ENCODE data around the gene EGF.

GRCh38 chr4:109990261-109991257 lies 77.9 kb downstream of the EGF start:
- TF ChIP-seq CTCF (conservative IDR thresholded peaks at IDR 0.05 in 1 of 2, IDR thresholded peaks at IDR 0.05 in 1 of 2; ENCODE audit: extremely low read depth in 1 of 2, insufficient read depth in 1 of 2, low read depth in 1 of 2, low read length in 2 of 2) = no peak
- no peak for TF ChIP-seq EZH2 (IDR thresholded peaks at IDR 0.05; ENCODE audit: borderline replicate concordance, low read length)
